ENCODE measurements around the gene PPP1R7.

PPP1R7 gene

DNA sequence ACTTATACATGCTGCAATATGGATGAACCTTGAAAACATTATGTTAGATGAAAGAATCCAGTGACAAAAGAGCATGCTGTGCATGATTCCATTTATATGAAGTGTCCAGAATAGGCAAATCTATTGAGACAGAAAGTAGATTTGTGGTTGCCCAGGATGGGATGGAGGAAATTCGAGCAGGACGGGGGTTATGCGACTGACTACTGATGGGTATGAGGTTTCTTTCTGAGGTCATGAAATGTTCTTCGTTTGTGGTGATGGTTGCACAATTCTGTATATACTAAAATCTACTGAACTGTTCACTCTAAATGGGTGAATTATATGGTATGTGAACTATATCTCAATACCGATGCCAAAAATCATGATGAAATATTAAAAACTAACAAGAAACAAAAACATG is 29.3 kb upstream of the PPP1R7 start:
- Histone ChIP-seq H3K27ac (no peak overlapping the region), H3K4me3 (no peak overlapping the region)
- no peak for DNase-seq (ENCODE audit: low spot score)
- TF ChIP-seq, protein P1, sequence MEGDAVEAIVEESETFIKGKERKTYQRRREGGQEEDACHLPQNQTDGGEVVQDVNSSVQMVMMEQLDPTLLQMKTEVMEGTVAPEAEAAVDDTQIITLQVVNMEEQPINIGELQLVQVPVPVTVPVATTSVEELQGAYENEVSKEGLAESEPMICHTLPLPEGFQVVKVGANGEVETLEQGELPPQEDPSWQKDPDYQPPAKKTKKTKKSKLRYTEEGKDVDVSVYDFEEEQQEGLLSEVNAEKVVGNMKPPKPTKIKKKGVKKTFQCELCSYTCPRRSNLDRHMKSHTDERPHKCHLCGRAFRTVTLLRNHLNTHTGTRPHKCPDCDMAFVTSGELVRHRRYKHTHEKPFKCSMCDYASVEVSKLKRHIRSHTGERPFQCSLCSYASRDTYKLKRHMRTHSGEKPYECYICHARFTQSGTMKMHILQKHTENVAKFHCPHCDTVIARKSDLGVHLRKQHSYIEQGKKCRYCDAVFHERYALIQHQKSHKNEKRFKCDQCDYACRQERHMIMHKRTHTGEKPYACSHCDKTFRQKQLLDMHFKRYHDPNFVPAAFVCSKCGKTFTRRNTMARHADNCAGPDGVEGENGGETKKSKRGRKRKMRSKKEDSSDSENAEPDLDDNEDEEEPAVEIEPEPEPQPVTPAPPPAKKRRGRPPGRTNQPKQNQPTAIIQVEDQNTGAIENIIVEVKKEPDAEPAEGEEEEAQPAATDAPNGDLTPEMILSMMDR (IDR thresholded peaks at IDR 0.05): no peak

DNA sequence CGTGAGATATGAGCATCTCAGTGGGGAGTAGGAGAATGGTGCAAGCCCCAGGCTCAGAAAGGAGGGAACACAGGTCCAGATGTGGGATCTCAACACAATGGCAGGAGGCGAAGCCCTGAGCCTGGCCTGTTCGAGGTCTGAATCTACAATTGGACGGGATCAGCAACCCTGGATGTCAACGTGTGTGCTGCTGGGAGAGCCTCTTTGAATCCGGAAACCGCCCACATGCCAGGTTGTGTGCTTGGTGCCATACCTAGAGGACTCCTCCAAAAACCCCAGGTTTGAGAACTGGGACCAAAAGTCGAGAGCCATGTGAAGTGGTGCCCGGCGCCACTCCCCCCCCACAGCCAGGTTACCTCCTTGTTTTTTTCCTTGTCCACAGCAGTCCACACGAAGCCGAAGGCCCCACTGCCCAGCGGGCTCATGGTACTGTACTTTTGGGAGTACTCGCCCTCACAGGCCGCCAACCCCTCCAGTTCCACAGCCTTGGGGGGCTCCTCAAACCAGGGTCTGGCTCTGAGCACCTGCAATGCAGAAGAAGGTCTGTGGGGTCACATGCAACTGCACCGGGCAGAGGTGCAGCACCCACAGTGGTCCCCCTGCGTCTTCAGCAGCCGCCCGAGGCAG is 27.8 kb upstream of the PPP1R7 start:
- TF ChIP-seq, protein P1 (IDR thresholded peaks at IDR 0.05): no peak
- Histone ChIP-seq H3K4me3 (no peak overlapping the region), H3K27ac (no peak overlapping the region)
- no peak for DNase-seq (ENCODE audit: low spot score)

DNA sequence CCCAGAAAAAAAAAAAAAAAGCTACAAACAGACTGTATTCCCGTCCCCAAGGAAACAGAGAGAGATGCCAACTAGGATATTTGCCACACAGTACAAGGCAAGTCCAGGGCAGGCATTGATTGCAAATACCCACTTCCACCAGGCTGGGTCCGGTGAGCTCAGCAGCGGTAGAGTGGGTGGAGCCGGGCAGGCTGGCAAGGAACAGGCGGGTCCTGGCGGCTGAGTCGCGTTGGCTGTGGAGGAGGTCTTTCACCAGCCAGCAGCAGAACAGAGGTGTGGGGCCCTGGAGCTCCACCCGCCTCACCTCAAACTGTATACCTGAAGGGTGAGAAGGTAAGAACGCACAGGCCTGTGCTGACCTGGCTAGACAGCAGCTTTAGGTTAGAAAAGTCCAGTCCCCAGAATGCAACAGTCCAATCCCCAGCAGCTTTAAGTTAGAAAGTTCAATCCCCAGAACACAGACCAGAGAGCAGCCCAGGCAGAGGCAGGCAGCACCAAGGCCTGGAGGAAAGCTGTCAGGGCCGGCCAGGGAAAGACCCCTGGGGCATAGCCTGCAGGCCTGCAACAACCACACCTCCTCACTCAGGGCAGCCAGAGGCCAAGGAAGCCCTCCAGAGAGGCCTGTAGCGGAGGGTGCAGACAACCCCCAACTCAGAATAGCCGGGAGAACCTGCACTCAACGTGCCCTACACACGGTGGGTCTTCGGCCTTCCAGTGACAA is 26.3 kb upstream of the PPP1R7 start:
- DNase-seq (ENCODE audit: low spot score): no peak
- Histone ChIP-seq H3K27ac (no peak overlapping the region), H3K4me3 (no peak overlapping the region)
- TF ChIP-seq, protein P1 (IDR thresholded peaks at IDR 0.05): no peak

DNA sequence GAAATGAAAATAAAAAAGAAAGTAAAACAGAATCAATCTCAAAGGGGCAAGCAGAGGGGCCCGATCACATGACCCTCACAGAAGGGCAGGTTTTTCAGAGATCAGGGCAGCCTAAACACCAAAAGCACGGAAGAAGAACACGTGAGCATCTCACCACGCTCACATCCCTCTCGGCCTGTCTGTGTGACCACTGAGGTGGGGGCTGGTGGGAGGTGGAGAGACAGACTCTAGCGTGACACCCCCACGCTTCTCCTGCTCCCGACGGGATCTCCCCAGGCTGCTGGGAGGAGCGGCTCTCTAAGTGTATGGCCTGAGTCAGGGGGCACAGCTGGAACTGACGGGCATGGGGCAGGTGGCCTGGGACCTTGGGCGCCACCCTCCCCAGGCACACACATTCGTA is 24.6 kb upstream of the PPP1R7 start:
- H3K4me3 ChIP-seq: no peak overlapping the region
- DNase-seq (ENCODE audit: low spot score): no peak
- H3K27ac ChIP-seq: no peak overlapping the region
- TF ChIP-seq, protein P1 (IDR thresholded peaks at IDR 0.05): no peak

DNA sequence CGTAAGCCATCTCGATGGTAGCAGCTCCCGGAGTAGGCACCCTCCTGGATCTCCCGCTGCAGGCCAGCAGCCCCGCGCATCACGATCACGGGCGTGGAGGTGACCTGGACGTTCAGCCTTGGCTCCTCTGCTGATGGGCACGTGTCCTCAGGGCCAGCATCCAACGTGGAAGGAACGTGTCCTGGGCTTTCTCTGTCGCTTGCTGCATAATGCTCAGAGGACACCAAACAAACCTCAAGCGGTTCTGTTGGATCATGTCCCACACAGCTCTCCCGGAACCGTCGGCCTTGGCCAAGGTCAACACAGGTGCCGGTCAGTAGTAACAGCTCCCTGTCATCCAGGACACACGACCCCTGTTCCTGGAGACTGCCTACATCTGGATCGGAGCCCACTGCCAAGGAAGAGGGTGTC is 24.1 kb upstream of the PPP1R7 start:
- H3K27ac ChIP-seq: no peak overlapping the region
- DNase-seq (ENCODE audit: low spot score): no peak
- TF ChIP-seq, protein P1 (IDR thresholded peaks at IDR 0.05): no peak

DNA sequence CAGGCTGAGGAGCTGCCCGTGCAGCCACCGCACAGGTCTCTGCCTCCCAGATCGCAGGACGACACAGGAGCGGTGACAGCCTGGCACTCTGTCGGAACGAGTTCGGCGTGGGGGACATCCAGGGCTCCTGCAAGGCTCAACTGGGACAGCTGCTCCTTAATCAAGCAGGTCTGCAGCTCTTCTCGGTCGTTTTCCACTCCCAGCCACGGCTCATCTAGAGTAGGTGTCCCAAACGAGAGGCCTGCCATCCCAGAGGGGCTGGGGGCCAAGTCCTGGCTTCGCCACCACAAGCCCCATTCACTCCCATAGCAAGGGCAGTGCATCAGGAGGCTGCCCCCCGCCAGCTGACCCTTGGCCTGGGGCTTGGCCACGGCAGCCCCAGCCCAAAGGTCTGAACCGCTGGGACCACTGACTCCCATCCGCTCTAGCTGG is 23.5 kb upstream of the PPP1R7 start:
- TF ChIP-seq, protein P1 (IDR thresholded peaks at IDR 0.05): no peak
- Histone ChIP-seq H3K27ac (no peak overlapping the region), H3K4me3 (no peak overlapping the region)
- no peak for DNase-seq (ENCODE audit: low spot score)

More for the DNA sequence above, 24.1 kb upstream of the PPP1R7 start:
- no peak overlapping the region for H3K4me3 ChIP-seq

DNA sequence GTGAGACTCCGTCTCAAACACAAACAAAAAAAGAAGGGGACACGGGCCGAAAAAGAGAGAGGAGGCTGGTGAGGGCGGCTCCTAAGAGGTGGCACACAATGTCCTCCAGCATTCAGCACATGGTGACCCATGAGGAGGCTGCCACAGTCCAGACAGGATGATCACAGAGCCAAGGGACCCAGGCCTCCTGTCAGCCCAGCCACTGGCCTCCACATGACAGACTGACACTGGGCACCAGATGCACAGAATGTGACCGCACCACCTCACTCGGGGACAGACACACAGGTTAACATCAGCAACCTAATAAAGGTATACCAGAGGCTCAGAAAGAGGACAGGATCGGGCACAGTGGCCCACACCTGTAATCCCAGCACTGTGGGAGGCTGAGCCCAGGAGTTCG is 22.0 kb upstream of the PPP1R7 start:
- TF ChIP-seq, protein P1 (IDR thresholded peaks at IDR 0.05): no peak
- Histone ChIP-seq H3K27ac (no peak overlapping the region), H3K4me3 (no peak overlapping the region)
- DNase-seq (ENCODE audit: low spot score): no peak
